Peyer's patch (tissue), 4 donors: ENCODE results near the gene PGR. TPM values are rescaled to one million over a fixed set of nuclear protein-coding genes. Genes with fewer than 3 reads are reported as not detected.

Experiments
- DNase-seq, 3 donors: peaks; one replicate each; pipeline ENCODE4 v3.0.0-alpha.2; 2017 to 2019
- H3K27ac ChIP-seq, 4 donors: fragments of 200-600 bp; sonication (generic); one replicate each; pipeline ENCODE4 v1.5.1; 2016 to 2019
- H3K27me3 ChIP-seq, 2 donors: fragments of 200-600 bp; sonication (generic); one replicate each; pipeline ENCODE4 v1.5.1; 2019
- H3K36me3 ChIP-seq, 3 donors: fragments of 200-600 bp; sonication (generic); one replicate each; pipeline ENCODE4 v1.5.1; 2016 to 2019
- H3K4me1 ChIP-seq, 4 donors: fragments of 200-600 bp; sonication (generic); one replicate each; pipeline ENCODE4 v1.5.1; 2016 to 2019
- H3K4me3 ChIP-seq, 4 donors: fragments of 200-600 bp; sonication (generic); 1 replicate in 3 of 4; 2 replicates in 1 of 4; pipeline ENCODE4 v1.5.1; 2016 to 2019; ENCODE audit warnings: mild to moderate bottlenecking in 1 of 4
- H3K9me3 ChIP-seq, 4 donors: fragments of 200-600 bp; sonication (generic); one replicate each; pipeline ENCODE4 v1.5.1; 2016 to 2019; ENCODE audit warnings: mild to moderate bottlenecking in 1 of 4
- CTCF ChIP-seq, 6 experiments: fragments of 450-650 bp in 4 of 6; fragments of 200-600 bp in 2 of 6; sonication (generic) in 1 of 6; IDR thresholded peaks; one replicate each; pipeline ENCODE4 v1.5.1; 2017 to 2019; ENCODE audit warnings: antibody characterized with exemption in 6 of 6, mild to moderate bottlenecking in 3 of 6, moderate library complexity in 1 of 6
- POLR2A ChIP-seq, 2 donors: fragments of 450-650 bp; IDR thresholded peaks; one replicate each; pipeline ENCODE4 v1.5.1; 2017; ENCODE audit warnings: antibody characterized with exemption in 2 of 2, mild to moderate bottlenecking in 2 of 2, moderate library complexity in 2 of 2
- total RNA-seq, 4 donors: library from RNA; depleted of rRNA; stranded (reverse); fragments of >200 nt; gene quantifications; one replicate each; pipeline ENCODE4 v1.1.0, GENCODE V29; 2016

PGR gene
- total RNA-seq, 4 donors from 2014 or later: 0.35 to 1.7 (median 0.86) TPM

GRCh38 chr11:100990931-100991330, 138.7 kb downstream of the PGR start:
- H3K9me3 ChIP-seq: no peaks in the 10 kb centered on the region

DNA sequence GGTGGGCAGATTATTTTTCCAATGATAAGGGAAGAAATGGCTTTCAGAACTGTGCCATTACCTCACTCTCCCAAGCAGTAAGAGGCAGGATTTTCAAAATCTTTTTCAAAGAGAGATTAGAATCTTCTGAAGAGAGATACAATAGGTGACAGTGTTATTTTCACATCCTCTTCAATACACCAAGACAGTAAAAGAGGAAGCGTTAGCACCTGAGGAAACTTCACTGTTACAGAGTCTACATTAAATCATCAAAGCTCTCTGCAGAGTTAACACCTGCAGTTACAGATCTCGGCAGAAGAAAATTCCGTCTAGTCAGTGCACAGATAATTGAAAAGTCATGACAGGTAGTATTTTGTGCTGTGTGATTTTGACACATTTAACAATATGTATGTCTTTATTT, 144.9 kb downstream of the PGR start:
- no peaks in the 10 kb centered on the region for H3K4me1 ChIP-seq
- peaks cover 0 to 6% (median 0%) of the 10 kb centered on the region in 3 donors for H3K36me3 ChIP-seq
- H3K4me3 ChIP-seq: no peak overlapping the region
- DNase-seq: no peak
- no peaks in the 10 kb centered on the region for H3K27me3 ChIP-seq
- no peak for TF ChIP-seq CTCF (IDR thresholded peaks at IDR 0.05)
- no peak for TF ChIP-seq POLR2A (IDR thresholded peaks at IDR 0.05)
- H3K9me3 ChIP-seq: no peaks in the 10 kb centered on the region
- no peak overlapping the region for H3K27ac ChIP-seq

More at GRCh38 chr11:100990931-100991330, 138.7 kb downstream of the PGR start:
- H3K36me3 ChIP-seq: no peaks in the 10 kb centered on the region
- H3K4me1 ChIP-seq: no peaks in the 10 kb centered on the region
- no peaks in the 10 kb centered on the region for H3K27me3 ChIP-seq
- no peak for DNase-seq
- TF ChIP-seq CTCF (IDR thresholded peaks at IDR 0.05) (no peak), POLR2A (IDR thresholded peaks at IDR 0.05) (no peak)
- H3K4me3 ChIP-seq: no peak overlapping the region
- H3K27ac ChIP-seq: no peak overlapping the region

- TF ChIP-seq POLR2A (IDR thresholded peaks at IDR 0.05) (no peak), CTCF (IDR thresholded peaks at IDR 0.05) (no peak)
- Histone ChIP-seq H3K27me3 (no peaks in the 10 kb centered on the region), H3K36me3 (peaks cover 0 to 20% (median 0%) of the 10 kb centered on the region in 3 donors), H3K9me3 (no peaks in the 10 kb centered on the region), H3K4me1 (no peaks in the 10 kb centered on the region), H3K27ac (no peak overlapping the region), H3K4me3 (no peak overlapping the region)
- no peak for DNase-seq
Observed at GRCh38 chr11:100981196-100981824, 148.3 kb downstream of the PGR start.

DNA sequence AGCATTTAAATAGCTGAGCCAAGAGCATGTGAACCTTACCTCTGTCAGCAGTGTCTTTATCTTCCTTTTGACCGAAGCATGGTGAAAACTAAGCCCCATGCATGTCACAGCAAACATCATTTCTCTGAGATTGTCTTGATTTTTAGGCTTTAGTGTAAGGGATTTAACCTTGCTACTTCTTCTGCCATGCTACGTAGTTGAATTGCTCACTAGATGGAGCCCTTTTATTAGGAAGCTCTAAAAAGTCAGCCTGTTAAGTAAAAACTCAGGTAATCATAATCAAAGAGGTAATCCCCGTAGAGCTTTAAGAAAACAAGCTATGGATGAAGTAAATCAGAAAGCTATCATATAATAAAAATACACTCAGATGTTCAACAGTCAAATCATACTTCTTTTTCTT, 149.5 kb downstream of the PGR start:
- H3K9me3 ChIP-seq: no peaks in the 10 kb centered on the region
- no peaks in the 10 kb centered on the region for H3K4me1 ChIP-seq
- H3K27ac ChIP-seq: no peak overlapping the region
- H3K36me3 ChIP-seq: peaks cover 0 to 28% (median 0%) of the 10 kb centered on the region in 3 donors
- no peak overlapping the region for H3K4me3 ChIP-seq
- DNase-seq: no peak
- TF ChIP-seq CTCF (IDR thresholded peaks at IDR 0.05): no peak
- TF ChIP-seq POLR2A (IDR thresholded peaks at IDR 0.05): no peak
- H3K27me3 ChIP-seq: no peaks in the 10 kb centered on the region
